Measurements from ENCODE around the gene CSRP3.

Gene CSRP3

GRCh38 chr11:19225123-19225522 lies 23.3 kb upstream of the CSRP3 start:
- DNase-seq: no peak

GRCh38 chr11:19220903-19221724 lies 19.3 kb upstream of the CSRP3 start:
- no peak for DNase-seq

- DNase-seq: no peak
Measured at GRCh38 chr11:19218786-19219460, 17.1 kb upstream of the CSRP3 start.

GRCh38 chr11:19218216-19218615 lies 16.4 kb upstream of the CSRP3 start:
- DNase-seq: no peak

- DNase-seq: no peak
Measured at GRCh38 chr11:19216709-19217374, 15.1 kb upstream of the CSRP3 start.

GRCh38 chr11:19216021-19216420 lies 14.2 kb upstream of the CSRP3 start:
- DNase-seq: no peak

- DNase-seq: no peak
Measured at GRCh38 chr11:19209617-19210370, 8.0 kb upstream of the CSRP3 start.

- DNase-seq: no peak
Measured at GRCh38 chr11:19208959-19209546, 7.3 kb upstream of the CSRP3 start.

GRCh38 chr11:19208181-19208580 lies 6.4 kb upstream of the CSRP3 start:
- DNase-seq: no peak

- DNase-seq: no peak
Measured at GRCh38 chr11:19204836-19205235, 3.1 kb upstream of the CSRP3 start.

- DNase-seq: no peak
Measured at GRCh38 chr11:19200410-19201201, 1.2 kb downstream of the CSRP3 start.

- DNase-seq: no peak
Measured at GRCh38 chr11:19199771-19200170, 2.0 kb downstream of the CSRP3 start.

GRCh38 chr11:19199048-19199447 lies 2.7 kb downstream of the CSRP3 start:
- no peak for DNase-seq

- DNase-seq: no peak
Measured at GRCh38 chr11:19196432-19196831, 5.4 kb downstream of the CSRP3 start.

- DNase-seq: no peak
Measured at GRCh38 chr11:19194620-19195308, 7.0 kb downstream of the CSRP3 start.

GRCh38 chr11:19193916-19194315 lies 7.9 kb downstream of the CSRP3 start:
- no peak for DNase-seq

- DNase-seq: no peak
Measured at GRCh38 chr11:19191530-19192169, 10.1 kb downstream of the CSRP3 start.

GRCh38 chr11:19187833-19188258 lies 13.9 kb downstream of the CSRP3 start:
- no peak for DNase-seq

GRCh38 chr11:19187114-19187832 lies 14.5 kb downstream of the CSRP3 start:
- no peak for DNase-seq

- no peak for DNase-seq
Measured at GRCh38 chr11:19185516-19186052, 16.2 kb downstream of the CSRP3 start.
